ENCODE results near the gene MYMK.
"Not testable (repeated sequence)": the region's sequence is repeated elsewhere in the genome, so short reads cannot be mapped to it uniquely, and the experiment has no call there.

Gene MYMK, protein sequence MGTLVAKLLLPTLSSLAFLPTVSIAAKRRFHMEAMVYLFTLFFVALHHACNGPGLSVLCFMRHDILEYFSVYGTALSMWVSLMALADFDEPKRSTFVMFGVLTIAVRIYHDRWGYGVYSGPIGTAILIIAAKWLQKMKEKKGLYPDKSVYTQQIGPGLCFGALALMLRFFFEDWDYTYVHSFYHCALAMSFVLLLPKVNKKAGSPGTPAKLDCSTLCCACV

DNA sequence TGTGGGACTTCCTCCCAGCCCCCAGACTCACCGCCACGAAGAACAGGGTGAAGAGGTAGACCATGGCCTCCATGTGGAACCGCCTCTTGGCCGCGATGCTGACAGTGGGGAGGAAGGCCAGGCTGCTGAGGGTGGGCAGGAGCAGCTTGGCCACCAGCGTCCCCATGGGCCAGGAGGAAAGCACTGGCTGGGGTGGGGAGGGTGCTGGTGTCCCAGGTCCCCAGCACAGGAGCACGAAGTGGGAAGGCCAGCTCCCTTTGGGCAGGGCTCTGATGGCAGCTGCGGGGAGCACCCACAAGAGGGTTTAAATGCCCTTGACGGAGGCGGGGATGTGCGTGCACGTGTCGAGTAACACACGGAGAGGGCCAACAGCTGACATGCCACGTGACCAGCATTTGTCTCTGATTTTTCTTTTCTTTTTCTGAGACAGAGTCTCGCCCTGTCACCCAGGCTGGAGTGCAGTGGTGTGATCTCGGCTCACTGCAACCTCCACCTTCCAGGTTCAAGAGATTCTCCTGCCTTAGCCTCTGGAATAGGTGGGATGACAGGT lies at the start of gene MYMK:
Gene MYMK, minus strand, starts transcription at position 281 of the 550 bp plus-strand sequence. Its CDS starts 115 bp downstream, at position 166.
- no peak for DNase-seq

DNA sequence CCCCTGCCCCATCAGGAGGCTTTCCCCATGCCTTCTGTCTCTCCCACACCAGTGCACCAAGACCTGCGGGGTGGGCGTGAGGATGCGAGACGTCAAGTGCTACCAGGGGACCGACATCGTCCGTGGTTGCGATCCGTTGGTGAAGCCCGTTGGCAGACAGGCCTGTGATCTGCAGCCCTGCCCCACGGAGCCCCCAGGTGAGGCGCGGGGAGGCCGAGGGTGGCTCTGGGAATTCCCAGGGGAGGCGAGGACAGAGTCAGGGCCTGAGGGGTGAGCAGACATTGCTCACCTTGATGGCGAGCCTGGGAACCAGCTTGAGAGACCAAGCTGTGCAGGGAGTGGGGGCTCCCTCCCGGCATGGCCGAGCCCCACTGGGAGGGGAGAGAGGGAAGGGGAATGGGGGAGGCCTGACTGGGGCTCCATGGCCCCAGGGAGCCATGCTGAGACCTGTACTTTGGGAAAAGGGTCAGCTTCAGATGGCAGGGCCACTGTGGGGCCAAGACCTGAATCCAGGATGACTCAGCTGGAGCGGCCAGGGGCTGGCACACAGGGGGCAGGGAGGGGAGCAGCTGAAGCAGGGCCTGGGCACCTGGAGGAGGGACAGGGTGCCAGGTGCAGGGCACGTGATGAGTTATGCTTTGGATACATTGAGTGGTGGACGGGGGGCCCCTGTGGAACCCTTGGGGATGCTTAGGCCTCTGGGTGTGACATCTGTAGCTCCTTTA lies 49.2 kb upstream of the MYMK start:
- no peak for DNase-seq

DNA sequence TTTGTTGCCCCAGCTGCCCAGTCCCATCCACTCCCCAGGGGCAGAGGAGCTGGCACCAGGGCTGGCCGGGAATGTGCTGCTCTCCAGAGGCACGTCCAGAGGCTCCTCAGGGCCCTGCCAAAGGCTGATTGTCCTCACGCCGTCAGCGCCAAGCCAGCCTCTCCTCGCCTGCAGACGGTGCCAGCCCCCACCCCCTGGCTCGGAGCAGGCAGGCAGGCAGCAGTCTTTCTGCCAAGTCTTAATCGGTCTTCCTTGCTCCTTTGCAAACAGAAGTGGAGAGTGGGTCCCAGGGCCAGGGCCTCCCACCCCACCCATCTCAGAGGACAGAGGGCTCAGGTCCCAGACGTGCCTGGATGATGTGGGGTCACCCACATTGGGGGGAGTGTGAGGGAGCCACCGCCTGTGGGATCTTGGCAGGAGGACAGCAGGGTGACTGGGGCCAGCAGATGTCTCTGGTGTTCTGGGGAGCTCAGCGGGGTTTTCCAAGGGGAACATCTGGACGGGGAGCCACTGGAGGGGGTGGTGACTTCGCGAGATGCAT lies 48.1 kb upstream of the MYMK start:
- peak; percentile 36 to 74 for DNase-seq

DNA sequence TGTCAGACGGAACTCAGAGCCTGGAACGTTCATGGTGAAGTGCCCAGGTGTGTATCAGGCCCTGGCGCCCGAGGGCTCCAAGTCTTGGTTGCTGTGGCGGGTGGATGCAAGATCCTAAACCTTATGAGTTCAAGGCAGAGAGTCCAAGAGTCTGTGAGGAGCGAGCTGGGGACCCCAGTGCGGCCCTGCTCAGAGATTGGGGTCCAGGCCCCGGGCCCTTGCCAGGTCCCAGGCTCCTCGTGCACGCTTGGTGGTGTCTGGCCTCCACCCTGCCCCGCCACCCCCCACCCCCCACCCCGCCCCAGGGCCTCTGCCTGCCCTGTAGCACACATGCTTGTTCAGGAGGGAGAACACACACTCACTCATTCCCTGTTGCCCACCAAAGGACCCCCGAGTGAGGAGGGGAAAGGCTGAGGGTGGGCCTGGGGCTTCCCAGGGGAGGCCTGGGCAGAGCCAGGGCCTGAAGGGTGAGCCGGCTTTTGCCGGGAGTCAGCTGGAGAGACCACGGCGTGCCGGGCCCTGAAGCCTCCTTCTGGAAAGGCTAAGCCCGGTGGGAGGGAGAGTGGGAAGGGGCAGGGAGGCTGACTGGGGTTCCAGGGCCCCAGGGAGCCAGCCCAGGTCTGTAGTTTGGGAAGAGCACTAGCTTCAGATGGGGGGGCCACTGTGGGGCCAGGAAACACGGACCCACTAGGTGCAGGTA lies 47.3 kb upstream of the MYMK start:
- no peak for DNase-seq

DNA sequence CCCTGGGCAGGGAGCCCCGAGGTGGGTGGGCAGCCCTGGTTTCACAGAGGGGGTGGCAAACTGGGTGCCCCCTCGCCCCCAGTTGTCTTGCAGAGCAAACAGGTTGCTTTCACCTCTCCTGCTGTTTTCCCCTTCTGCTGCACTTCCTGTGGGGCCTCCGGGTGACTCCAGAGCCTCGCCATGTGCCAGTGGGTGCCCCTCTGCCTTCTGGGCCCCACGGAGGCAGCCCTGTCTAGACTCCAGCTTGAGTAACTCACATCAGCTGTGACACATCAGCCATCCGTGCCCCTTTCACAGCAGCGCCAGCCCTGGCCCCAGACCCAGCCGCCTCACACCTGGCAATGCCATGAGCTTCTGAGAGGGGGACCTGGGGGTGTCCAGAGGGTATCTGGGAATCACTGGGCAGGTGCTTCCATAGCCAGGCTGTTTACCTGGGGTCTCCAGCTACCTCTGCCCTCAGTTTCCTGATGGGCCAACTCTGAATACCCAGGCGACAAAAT lies 46.7 kb upstream of the MYMK start:
- DNase-seq, result no peak

DNA sequence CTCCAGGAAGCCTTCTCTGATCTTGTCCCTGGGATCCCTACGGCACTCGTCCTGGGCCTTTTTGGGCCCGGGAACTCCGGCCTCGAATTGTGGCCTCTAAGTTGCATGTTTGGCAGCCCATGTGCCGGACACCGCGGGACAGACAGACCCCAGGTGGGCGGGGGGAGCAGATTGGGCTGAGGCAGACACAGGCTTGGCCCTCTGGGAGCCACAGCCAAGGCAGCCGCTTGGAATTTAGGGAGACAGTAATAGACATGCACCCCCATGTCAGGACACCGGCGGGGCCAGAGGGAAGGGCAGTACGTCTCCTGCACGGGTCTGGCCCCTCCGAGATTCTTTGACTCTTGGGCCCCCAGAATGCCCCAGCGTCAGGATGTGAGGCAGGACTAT lies 45.9 kb upstream of the MYMK start:
- DNase-seq, result no peak

DNA sequence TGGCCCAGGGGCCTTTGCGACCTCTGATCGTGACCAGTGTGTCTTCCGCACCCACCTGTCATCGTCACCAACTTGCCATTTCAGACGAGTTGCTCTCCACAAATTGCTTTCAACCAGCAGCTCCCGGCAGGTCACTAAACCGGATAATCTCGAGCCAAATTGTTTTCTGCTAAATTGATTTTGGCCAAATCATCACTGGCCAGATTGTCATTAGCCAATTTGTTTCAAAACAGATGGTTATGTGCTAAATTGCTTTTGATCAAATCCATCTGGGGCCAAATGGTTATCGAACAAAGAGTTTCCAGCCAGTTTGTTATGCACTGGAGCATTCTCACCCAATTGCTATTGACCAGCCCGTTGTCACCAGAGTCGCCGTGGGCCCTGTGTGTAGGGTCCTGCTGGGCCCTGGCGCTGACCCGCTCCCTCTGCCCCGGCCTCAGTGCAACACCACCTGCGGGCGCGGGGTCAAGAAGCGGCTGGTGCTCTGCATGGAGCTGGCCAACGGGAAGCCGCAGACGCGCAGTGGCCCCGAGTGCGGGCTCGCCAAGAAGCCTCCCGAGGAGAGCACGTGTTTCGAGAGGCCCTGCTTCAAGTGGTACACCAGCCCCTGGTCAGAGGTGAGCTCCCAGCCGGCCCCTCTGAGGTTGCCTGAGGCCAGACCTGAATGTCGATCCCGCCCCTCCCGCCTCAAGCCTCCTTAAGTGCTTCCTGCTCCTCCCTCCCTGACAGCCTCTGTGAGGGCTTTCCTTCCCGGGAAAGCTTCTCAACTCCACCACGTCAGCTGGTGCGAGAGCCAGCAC lies 45.3 kb upstream of the MYMK start:
- DNase-seq, result peak in 1 of 2 experiments; percentile 18

DNA sequence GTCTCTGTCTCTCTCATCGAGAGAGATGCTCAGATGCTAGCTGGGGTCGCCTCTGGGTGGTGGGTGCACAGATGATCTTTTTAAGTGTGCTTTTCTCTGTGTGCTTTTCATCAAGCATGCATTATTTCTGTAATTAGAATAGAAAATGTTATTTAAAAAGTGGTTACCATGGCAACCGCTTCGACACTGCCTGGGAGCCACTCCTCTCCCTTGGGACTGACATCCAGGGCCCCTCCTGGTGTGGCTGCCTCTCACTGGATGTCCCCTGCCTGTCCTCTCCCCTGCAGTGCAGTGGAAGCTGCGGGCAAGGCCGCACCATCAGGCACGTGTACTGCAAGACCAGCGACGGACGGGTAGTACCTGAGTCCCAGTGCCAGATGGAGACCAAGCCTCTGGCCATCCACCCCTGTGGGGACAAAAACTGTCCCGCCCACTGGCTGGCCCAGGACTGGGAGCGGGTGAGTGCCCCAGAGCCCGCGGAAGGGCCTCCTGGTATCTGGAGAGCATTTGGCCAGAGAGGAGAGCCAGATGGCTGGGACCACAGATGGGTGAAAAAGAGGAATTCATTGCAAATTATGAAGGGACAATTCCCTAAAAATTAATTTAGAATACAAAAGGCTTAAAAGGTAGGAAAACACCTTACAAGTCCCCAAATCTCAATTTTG lies 44.5 kb upstream of the MYMK start:
- no peak for DNase-seq

DNA sequence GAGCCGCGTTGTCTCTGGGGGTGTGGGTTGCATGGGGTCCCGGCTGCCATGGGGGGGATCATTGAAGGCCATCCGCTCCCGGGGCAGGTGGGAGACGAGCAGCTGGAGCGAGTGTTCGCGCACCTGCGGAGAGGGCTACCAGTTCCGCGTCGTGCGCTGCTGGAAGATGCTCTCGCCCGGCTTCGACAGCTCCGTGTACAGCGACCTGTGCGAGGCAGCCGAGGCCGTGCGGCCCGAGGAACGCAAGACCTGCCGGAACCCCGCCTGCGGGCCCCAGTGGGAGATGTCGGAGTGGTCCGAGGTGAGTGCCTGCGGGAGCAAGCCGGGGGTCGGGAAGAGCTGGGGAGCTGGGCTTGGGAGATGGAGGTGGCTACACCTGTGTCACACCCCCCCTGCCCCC lies 43.4 kb upstream of the MYMK start:
- no peak for DNase-seq

DNA sequence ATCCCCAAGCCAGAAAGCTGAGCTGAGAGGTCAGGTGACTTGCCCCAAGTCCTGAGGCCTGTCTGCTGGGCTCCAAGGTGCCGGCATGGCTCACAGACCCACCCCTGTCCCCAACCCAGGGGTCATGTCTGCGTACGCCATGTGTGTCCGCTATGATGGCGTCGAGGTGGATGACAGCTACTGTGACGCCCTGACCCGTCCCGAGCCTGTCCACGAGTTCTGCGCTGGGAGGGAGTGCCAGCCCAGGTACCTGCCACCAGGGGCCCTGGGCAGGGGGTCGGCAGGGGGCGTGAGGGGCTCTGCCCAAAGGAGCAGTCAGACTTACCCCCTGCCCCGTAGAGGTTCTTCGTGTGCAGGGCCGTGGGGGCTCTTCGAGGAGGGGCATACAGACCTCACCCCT lies 42.1 kb upstream of the MYMK start:
- DNase-seq, result no peak

DNA sequence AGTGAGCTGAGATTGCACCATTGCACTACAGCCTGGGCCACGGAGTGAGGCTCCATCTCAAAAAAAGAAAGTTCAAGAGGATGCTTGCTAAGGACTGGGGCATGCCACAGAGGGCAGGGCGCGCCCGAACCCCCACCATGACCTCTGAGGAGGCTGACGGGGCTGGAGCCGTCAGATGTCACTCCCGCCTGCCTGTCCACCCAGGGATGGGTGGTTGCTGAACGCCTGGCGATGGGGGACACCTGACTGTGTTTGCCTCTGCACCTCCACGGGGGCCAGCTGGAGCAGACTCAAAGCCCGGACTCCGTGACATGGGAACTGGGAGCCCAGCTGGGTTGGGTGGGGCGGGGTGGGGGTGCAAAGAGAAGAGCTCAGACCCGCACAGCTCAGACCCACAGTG lies 41.6 kb upstream of the MYMK start:
- no peak for DNase-seq

DNA sequence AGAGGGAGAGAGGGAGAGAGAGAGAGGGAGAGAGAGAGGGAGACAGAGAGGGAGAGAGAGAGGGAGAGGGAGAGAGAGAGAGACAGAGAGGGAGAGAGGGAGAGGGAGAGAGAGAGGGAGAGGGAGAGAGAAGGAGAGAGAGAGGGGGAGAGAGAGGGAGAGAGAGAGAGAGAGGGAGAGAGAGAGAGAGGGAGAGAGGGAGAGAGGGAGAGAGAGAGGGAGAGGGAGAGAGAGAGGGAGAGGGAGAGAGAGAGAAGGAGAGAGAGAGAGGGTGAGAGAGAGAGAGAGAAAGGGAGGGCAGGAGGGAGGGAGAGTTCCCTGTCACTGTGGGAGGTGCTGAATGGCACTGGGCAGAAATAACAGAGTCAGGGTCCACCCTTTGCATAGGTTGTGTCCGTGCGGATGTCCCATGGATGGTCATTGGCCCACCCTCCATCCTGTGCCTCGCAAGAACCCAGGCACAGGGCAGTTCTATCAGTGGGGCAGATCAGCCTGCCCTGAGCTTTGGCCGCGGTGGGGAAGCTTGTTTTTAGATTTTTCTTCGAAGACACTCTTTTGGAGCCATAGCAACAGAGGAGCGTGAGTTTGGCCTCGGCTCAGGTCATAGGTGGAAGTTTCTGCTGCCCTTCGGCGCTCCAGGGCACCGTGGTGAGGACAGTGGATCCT lies 39.8 kb upstream of the MYMK start:
- no peak for DNase-seq

DNA sequence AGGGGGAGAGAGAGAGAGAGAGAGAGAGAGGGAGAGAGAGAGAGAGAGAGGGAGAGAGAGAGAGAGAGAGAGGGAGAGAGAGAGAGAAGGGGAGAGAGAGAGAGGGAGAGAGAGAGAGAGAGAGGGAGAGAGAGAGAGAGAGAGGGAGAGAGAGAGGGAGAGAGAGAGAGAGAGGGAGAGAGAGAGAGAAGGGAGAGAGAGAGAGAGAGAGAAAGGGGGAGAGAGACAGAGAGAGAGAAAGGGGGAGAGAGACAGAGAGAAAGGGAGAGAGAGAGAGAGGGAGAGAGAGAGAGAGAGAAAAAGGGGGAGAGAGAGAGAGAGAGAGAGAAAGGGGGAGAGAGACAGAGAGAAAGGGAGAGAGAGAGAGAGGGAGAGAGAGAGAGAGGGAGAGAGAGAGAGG lies 39.1 kb upstream of the MYMK start:
- DNase-seq, result not testable (repeated sequence)

DNA sequence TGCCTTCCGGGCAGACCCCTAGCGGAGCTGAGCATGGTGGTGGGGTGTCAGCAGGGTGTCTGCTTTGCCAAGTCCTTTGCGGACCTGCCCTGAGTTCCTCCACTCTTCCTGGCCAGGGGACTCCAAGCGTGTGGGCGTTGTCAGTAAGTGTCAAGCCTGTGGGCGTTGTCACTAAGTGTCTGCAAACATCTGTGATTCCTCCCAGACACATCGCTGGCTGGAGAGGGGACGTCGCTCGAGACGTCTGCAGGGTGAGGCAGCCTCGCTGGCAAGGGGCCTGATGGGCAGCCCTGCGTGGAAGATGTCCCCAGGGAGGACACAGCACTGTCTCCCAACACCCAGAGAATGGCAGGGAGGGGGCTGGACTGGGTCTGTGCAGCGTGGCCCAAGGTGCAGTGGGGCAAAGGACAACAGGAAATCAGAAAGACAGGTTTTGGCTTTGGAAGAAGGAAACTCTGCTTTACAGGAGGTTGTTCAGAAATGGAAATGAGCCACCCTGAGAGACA lies 38.6 kb upstream of the MYMK start:
- no peak for DNase-seq

DNA sequence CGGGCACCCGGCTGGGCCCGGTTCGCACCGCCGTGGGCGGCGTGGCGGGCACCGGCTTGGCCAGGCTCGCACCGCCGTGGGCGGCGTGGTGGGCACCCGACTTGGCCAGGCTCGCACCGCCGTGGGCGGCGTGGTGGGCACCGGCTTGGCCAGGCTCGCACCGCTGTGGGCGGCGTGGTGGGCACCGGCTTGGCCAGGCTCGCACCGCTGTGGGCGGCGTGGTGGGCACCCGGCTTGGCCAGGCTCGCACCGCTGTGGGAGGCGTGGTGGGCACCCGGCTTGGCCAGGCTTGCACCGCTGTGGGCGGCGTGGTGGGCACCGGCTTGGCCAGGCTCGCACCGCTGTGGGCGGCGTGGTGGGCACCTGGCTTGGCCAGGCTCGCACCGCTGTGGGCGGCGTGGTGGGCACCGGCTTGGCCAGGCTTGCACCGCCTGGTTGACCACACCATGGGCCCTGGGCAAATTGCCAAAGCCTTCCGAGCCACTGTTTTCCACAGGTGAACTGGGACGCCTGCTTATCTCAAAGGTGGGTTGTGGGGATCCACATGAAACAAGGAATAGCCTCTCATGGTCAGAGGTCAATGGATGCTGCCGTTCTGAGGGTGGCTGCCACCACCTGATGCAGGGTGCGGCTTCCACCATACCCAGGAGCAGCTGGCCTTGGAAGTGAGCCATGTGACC lies 38.0 kb upstream of the MYMK start:
- DNase-seq, result no peak

DNA sequence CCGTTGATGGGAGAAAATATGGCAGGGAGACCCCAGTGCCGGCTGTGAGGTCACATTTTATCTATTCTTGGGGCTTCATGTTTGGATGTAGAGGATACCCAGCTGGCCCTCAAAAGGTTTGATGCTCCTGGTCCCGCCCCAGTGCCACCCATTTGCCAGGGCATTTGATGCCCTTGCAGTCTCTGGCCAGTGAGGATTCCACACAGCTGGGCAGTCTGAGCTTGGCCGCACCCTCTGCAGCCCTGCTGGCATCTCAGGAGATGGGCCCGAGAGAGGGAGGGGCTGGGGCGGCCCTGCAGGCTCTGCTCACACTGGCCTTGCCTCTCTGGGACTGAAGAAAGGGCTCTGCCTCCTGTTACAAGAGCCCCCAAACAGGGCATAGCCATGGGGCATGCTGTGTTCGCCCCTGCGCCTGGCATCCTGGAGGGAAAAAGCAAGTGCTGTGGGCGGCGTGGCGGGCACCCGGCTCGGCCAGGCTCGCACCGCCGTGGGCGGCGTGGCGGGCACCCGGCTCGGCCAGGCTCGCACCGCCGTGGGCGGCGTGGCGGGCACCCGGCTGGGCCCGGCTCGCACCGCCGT lies 37.3 kb upstream of the MYMK start:
- no peak for DNase-seq

DNA sequence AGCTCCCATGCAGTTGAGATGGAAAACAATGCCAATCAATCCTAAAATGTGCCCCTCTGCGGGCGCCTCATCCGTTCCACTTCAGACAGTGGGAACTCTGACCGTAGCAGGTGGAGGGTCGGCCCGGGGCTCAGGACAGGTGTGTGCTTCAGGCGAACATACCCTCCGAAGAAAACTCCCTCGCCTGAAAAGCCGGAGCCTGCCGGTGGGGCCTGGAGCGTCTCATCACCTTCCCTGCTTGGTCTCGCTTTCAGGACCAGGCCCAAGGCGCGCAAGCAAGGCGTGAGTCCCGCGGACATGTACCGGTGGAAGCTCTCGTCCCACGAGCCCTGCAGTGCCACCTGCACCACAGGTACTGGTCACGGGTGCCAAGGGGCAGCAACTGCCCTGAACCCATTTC lies 36.2 kb upstream of the MYMK start:
- no peak for DNase-seq

DNA sequence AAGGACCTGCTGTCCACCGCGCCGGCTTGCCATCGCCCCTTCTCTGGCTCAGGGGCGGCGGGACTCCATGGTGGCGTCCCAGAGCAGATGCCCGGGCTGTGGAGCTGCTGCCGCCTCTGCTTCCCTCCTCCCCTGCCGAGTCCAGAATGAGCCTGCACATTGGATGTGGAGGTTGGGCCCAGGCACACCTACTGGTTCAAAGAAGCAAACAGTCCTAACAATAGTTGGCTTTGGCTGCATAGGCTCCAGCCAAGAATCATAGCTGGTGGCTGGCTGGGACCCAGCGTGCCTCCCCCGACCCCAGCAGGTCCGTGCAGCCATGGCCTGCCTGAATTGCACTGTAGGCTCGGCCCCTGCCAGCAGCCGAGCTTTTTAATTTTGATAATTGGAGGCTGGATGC lies 35.6 kb upstream of the MYMK start:
- DNase-seq, result no peak

DNA sequence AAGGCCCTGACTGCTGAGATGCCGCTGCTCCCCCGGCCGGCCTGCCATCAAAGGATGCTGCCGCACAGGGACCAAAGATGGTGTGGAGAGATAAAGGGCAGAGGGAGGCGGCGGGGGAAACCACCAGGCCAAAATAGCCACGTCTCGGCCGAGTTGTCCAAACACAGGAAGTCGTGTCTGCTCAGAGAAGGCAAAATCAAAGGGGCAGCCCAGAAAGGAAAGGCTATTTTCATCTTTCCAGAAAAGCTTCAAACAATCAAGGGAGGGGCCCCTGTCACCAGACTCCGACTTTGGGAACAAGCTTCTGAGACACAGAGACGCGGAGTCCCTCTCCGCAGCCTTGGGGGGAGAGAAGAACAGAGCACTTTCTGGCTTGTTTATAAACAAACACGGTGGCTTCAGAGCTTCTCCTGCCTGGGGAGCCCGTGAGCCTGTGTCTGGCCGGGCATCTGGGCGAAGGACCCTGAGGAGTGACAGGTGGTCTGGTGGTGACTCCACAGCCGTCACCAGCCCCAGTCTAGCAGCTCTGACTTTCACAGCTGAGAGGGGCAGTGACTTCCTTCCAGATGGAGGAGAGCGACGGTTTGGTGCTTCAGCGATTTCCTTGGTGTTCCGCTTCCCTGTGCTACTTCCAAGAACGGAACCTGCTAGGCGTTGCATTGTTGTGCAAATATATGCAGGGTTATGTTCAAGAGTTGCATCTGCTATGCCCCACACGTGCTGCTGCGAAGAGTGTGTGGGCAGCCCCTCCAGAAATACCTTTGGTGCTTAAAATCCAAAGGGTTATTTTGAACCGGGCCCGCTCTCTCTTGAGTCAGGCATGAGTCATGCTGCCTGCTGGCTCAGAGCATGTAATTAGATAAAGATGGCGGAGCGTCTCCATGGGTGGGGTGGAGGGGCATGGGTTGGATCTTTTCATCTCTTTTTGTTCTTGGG lies 33.7 kb upstream of the MYMK start:
- no peak for DNase-seq

All from NCI-H446 (cell line).